GM21529 (cell line): ENCODE data around the gene PVR.
"Not testable (repeated sequence)": the region's sequence is repeated elsewhere in the genome, so short reads cannot be mapped to it uniquely, and the experiment has no call there.

Source experiments
- ATAC-seq: cut with Tn5 transposase; IDR thresholded peaks from one replicate; pipeline ENCODE4 v1.9.1; 2021; ENCODE audit not compliant: unreplicated experiment

PVR gene

GRCh38 chr19:44668985-44669764 is 25.5 kb downstream of the PVR start:
- no peak for ATAC-seq

GRCh38 chr19:44670027-44670426 is 26.3 kb downstream of the PVR start:
- not testable (repeated sequence) for ATAC-seq

GRCh38 chr19:44671400-44671799 is 27.7 kb downstream of the PVR start, which contains the start of gene CEACAM19:
Gene CEACAM19, plus strand, starts transcription at chr19:44671482. Its CDS starts 450 bp downstream, at chr19:44671932.
- ATAC-seq = no peak

GRCh38 chr19:44672226-44672625 is 28.5 kb downstream of the PVR start:
- no peak for ATAC-seq

- no peak for ATAC-seq
Observed at GRCh38 chr19:44673510-44673909, 29.8 kb downstream of the PVR start.

- ATAC-seq = no peak
Observed at GRCh38 chr19:44675521-44675920, 31.8 kb downstream of the PVR start.

GRCh38 chr19:44677019-44677811 is 33.5 kb downstream of the PVR start:
- no peak for ATAC-seq

GRCh38 chr19:44680536-44680935 is 36.8 kb downstream of the PVR start:
- ATAC-seq = no peak

GRCh38 chr19:44681992-44682790 is 38.5 kb downstream of the PVR start:
- no peak for ATAC-seq

- ATAC-seq = no peak
Observed at GRCh38 chr19:44682807-44683206, 39.1 kb downstream of the PVR start.

- no peak for ATAC-seq
Observed at GRCh38 chr19:44683434-44684210, 39.9 kb downstream of the PVR start.

- not testable (repeated sequence) for ATAC-seq
Observed at GRCh38 chr19:44684396-44684795, 40.7 kb downstream of the PVR start.

- ATAC-seq = no peak
Observed at GRCh38 chr19:44684892-44685863, 41.5 kb downstream of the PVR start.

- ATAC-seq = no peak
Observed at GRCh38 chr19:44685877-44686276, 42.2 kb downstream of the PVR start.

- no peak for ATAC-seq
Observed at GRCh38 chr19:44686896-44687295, 43.2 kb downstream of the PVR start.

GRCh38 chr19:44687888-44688287 is 44.2 kb downstream of the PVR start:
- ATAC-seq = no peak

- ATAC-seq = no peak
Observed at GRCh38 chr19:44689290-44690130, 45.8 kb downstream of the PVR start.

GRCh38 chr19:44690131-44690440 is 46.4 kb downstream of the PVR start:
- ATAC-seq = no peak

GRCh38 chr19:44692379-44692721 is 48.6 kb downstream of the PVR start:
- no peak for ATAC-seq
